T-helper 22 cell (primary cell): ENCODE measurements around the gene SYNGR1.

ENCODE experiments used
- DNase-seq: peaks from one replicate; pipeline ENCODE4 v3.0.0-alpha.2; 2020; ENCODE audit warnings: low read depth

The SYNGR1 gene

GRCh38 chr22:39431216-39431801 is 81.5 kb downstream of the SYNGR1 start:
- DNase-seq = no peak

- no peak for DNase-seq
These were observed 82.0 kb downstream of the SYNGR1 start for GRCh38 chr22:39431821-39432251.

- no peak for DNase-seq
These were observed 82.6 kb downstream of the SYNGR1 start for GRCh38 chr22:39432361-39432811.

GRCh38 chr22:39433476-39434242 is 83.9 kb downstream of the SYNGR1 start:
- no peak for DNase-seq

- DNase-seq = no peak
These were observed 84.5 kb downstream of the SYNGR1 start for GRCh38 chr22:39434243-39434653.

GRCh38 chr22:39434721-39435120 is 84.9 kb downstream of the SYNGR1 start:
- no peak for DNase-seq
